HG02943 (cell line): ENCODE results near the gene FRMPD2.
A peak's percentile ranks its signal among the peaks of the same experiment; 100 is the strongest.

Experiments
- ATAC-seq: cut with Tn5 transposase; IDR thresholded peaks from one replicate; pipeline ENCODE4 v1.9.1; 2021; ENCODE audit warnings: mild to moderate bottlenecking, low read depth, moderate library complexity; ENCODE audit not compliant: unreplicated experiment

The FRMPD2 gene, protein sequence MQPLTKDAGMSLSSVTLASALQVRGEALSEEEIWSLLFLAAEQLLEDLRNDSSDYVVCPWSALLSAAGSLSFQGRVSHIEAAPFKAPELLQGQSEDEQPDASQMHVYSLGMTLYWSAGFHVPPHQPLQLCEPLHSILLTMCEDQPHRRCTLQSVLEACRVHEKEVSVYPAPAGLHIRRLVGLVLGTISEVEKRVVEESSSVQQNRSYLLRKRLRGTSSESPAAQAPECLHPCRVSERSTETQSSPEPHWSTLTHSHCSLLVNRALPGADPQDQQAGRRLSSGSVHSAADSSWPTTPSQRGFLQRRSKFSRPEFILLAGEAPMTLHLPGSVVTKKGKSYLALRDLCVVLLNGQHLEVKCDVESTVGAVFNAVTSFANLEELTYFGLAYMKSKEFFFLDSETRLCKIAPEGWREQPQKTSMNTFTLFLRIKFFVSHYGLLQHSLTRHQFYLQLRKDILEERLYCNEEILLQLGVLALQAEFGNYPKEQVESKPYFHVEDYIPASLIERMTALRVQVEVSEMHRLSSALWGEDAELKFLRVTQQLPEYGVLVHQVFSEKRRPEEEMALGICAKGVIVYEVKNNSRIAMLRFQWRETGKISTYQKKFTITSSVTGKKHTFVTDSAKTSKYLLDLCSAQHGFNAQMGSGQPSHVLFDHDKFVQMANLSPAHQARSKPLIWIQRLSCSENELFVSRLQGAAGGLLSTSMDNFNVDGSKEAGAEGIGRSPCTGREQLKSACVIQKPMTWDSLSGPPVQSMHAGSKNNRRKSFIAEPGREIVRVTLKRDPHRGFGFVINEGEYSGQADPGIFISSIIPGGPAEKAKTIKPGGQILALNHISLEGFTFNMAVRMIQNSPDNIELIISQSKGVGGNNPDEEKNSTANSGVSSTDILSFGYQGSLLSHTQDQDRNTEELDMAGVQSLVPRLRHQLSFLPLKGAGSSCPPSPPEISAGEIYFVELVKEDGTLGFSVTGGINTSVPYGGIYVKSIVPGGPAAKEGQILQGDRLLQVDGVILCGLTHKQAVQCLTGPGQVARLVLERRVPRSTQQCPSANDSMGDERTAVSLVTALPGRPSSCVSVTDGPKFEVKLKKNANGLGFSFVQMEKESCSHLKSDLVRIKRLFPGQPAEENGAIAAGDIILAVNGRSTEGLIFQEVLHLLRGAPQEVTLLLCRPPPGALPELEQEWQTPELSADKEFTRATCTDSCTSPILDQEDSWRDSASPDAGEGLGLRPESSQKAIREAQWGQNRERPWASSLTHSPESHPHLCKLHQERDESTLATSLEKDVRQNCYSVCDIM (N-terminal part only)

DNA sequence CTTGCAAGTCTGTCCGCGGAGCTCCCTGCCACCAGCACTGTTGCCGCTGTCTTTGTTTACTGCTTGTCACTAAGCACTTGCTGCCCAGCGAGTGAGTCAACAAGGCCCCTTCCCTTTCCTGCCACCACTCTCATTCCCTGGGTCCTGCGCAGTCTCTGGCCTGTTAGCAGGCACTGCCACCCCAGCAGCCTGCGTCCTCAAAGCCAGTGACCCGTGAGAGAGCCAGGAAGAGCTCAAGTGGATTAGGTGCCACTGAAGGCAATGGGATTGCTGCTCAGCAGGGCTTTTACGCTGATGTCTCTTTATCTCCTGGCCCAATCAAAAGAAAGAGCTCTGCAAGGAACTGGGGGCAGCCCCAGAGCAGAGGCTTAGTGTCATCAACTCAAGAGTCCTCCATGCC, at the start of gene FRMPD2:
FRMPD2 (minus strand) TSS at position 61 of the 400 bp plus-strand sequence. CDS start 129 bp downstream, outside the sequence.
- ATAC-seq: no peak

DNA sequence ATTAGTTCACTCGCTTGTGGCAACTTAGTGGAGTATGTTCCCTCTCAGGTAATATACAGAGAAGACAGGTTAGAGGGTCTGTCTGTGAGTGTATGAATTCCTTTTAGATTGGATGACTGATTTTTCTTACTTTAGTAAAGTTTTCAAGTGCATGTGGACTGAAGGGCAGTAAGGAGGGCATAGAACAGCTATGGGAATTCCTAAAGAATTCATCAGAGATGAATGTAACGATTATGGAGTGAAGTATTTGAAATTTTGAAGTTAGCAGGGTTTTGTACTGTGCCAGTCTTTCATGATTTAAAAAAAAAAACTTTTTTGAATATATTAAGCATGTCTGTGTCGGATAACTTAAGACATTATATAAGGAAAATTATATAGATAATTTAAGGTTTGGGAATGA, 47.5 kb upstream of the FRMPD2 start:
- no peak for ATAC-seq

DNA sequence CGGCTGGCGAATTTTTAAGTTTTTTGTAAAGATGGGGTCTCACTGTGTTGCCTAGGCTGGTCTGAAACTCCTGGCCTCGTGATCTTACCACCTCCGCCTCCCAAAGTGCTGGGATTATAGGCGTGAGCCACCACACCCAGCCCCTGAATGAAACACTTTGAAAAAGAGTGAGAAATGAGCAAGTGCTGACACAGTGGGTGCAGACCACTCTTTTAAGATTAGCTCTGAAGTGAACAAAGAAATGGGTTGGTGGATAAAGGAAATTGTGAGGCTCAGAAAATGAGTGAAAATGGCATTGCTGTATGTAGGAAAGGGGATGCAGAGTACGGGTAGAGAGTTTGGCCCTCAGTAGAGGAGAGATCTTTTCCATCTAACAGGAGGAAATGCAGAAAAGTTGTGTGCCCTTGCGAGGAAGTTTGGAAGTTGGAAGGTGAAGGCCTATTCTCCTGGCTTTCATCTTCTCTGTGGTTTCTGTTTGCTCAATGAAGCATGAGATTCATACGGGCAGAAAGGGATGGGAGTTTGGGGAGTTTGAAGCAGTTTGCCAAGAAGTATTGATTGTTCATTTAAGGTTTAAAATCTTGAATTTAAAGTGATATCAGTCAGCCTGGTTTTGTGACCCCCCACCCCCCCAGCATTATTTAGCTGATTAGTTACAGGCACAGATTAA, 43.0 kb upstream of the FRMPD2 start:
- no peak for ATAC-seq

DNA sequence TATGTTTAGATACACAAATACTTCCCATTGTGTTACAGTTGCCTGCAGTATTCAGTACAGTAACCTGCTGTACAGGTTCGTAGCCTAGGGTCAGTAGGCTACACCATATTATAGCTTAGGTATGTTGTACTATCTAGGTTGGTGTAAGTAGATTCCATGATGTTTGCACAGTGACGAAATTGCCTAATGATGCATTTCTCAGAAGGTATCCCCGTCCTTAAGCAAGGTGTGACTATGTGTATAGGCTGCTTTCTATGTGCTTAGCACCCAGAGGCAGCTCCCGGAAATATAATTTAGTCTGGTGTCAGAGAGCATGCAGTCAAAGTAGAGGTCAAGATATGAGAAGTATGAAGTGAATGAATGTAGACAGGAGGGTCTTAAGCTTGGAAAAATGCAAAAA, 41.7 kb upstream of the FRMPD2 start:
- ATAC-seq: no peak

DNA sequence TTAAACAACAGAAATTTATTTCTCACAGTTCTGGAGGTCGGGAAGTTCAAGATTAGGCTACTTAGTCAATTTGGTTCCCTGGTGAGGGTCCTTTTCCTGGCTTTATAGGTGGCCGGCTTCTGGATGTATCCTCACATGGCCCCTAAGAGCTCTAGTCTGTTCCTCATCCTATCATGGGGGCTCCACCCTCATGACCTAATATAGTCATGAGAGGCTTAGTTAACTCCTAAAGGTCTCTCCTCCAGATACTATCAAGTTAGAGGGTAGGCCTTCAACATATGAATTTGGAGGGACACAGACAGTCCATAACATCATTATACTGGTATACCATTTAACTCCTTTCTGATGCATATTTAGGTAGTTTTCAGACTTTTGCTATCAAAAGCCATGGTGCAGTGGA, 39.6 kb upstream of the FRMPD2 start:
- ATAC-seq: no peak

DNA sequence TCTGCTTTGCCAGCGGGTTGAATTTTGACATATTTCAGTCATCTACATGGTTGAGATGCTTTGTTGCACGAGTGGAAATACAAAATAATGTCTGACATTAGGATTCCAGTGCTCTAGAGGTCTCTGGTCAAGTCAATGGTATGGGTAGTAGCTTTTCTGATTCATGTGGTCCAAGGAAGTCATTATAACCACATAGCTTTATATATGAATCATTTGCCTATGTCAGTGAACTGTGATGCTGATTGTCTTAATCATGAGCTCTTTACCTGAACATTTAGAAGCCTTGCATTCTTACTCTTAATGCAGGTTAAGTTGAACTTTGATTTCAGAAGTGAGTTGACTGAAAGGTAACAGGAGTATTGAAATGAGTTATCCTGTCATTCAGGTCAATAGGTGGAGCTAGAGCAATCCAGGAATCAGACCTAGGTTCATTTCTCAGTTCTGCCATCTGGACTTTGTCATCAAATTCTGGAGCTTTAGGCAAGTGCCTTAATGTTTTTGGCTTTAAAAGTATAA, 35.3 kb upstream of the FRMPD2 start:
- no peak for ATAC-seq

DNA sequence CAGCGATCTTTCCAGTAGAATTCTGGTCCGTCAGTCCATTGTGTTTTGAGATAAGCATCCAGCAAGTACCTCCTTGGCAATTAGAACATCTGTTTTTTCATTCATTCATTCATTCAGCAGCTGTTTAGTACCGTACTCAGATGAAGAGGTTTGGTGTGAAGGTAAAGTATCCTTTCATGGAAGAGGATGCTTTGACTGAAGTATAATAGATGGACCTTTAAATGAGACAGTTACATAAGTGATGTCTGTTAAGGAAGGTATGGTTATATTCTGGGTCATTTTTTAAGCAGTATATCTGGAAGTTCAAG, 33.2 kb upstream of the FRMPD2 start:
- no peak for ATAC-seq

DNA sequence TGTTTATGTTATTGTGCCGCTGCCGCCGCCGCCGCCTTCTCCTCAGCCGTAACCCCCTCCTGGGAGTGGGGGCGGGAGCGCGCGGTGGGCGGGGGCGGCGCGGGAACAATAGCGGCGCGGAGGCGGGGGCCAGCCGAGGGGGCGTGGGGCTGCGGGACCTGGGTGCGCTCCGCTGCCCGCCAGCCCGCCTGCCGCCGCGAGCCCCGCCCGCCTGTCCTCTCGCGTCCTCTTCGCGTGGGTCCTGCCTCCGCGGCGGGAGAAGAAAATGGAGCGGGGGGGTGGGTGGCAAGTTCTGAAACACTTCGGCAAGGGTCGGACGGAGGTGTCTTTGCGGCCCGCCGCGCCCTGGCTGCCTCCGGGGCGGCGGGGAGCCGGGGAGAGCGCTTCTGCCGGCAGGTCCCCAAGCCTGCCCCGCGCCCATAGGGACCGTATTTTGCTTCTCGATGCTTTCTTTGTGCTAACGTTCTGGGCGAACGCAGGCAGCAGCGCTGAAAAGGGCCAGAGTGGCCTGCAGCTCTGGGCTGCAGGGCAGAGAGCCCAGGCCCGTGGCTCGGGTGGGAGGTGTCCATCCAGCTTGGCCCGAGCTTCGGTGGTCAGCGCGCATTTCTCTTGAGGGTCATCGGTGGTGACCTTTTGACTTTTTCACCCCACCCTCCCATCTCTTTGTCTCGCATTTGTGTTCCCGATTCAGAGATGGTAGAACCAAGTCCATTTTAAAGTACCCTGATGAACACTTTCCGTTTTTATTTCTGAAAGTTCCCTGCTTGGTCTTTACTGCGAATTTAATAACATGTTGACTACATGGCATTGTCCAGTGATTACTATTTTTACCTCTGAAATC, 32.6 kb upstream of the FRMPD2 start:
- peak; percentile 36 for ATAC-seq

DNA sequence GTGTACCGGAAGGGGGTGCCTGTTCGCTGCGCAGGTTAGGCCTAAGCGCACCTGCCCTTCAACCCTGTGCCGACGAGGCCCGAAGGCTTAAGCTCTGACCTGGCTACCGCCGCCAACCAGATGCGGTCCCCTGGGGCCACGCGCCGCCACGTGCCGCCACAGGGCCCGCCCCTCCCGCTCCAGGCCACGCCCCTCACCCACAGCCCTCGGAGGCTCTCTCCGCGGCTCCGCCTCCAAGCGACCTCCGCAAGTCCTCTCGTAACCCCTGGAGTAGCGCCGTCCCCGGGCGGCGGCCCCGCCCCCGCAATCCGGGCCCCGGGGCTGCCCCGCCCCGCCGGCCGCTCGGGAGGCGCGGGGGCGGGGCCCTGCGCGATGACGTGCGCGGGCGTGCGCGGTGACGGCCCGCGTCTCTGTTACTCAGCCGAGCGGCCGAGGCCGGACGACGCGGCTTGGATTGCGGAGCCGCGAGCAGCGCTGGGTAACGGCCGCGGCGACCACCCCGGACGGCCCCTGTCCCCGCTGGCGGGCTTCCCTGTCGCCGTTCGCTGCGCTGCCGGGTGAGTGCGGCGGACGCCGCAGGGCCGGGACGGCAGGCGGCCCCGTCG, 31.9 kb upstream of the FRMPD2 start, which contains the start of gene MAPK8:
MAPK8 (plus strand) TSS at position 413 of the 605 bp plus-strand sequence. CDS start 94,984 bp downstream, outside the sequence.
- ATAC-seq: peak; percentile 78

DNA sequence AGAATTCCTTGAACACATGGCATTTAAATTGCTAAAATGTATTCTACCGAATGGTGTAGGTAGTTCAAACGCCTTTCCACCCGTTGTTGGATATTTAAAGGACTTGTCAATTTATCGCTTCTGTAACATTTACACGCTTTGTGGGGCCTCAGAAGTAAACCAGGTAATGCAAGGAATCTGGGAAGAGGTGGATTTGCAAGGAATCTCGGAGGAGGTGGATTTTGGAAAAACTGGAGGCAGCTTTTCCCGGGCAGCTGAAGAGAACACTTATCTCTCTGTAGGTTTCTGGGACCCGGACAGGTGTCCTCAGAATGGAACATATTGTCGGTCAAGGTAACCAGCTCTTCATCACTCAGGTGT, 31.4 kb upstream of the FRMPD2 start:
- ATAC-seq: no peak

DNA sequence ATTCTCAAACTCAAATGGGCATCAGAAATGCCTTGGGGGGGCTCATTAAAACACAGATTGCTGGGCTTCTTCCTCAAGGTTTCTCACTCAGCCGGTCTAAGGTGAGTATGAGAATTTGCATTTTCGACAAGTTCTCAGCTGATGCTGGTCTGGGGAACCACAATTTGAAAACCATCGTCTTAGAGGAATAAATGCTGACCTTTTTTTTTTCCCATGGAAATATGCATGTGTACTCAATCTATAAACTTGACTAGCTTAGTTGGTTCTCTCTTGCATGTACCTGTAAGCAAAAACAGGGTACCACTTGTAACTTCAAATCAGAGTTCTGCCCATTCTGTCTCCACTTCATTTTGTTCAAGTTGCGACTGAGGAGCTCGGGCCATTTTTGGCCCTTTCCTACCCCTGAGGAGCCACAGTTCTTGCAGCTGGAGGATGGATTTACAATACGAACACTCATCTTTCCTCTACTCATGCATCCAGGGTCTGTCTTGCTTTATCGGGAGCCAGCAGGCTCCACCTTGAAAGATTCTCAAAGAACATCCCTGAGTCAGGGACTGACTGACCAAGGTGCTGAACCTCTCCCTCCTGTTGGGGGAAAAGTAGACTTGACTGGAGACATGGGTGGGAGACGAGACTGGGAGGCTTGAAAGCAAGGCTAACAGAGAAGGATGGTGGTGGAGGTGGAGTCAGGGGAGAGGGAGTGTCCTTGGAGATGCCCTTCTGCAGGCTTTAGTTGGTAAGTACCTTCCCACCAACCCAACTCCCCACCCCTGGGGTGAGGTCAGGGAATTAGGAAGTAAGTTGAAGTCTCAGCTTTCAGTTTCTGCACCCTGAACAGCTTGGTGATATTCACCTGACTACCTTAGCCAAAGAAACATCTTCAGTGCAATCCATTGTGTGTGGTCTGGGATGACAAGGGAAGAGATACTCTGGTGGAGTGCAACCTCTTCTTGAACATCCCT, 28.3 kb upstream of the FRMPD2 start:
- ATAC-seq: no peak

DNA sequence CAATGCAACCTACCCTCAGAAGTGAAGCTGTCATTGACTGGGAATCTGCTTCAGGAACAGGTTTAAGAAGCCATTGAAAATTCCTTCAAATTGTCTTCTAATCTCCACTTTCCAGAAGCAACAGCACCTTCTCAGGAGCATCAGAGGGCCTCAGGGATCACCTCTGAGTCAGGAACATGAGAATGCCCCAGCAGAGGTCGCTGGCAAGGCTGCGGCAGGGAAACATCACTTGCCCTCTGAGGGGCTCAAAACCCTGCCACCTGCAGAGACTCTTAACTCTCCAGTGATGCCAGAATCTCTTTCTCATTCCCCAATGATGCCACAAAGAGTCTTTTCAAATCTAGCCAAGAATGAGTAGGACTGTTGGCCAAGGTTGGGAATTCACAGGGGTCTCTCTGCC, 26.1 kb upstream of the FRMPD2 start:
- no peak for ATAC-seq

DNA sequence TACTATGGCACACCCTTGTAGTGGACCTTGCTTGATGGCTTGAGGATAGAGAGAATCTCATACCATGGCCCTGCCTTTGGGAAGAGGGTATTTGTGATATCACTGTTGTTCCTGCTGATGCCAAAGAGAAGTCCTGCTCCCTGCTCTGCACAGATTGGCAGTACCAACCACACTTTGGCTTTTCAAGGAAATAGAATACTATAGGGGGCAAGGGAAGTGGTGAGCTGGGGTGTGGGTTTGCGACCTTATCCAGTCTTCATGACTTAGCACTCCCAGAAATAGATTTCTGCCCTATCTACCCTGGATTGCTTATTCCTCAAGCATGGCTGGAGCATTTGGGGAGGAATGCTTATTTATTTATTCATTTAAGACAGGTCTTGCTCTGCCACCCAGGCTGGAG, 25.2 kb upstream of the FRMPD2 start:
- ATAC-seq: no peak

DNA sequence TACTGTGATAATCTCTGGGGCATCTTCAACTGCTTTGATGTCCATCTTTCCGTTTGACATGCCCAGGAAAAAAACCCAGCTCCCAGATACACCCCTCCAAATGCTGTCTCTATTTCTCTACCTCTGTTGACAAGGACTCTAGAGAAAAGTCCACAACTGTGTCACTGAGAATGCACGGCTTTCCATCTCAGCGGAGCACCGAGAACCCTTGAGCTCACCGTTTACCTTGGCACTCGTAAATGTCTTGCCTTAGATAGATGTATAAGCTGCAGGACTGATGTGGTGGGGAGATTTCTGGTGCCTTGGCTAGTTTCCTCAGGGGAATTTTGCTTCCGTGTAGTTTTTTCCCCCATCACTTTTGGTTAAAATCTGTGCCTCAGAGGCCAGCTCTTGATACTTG, 24.6 kb upstream of the FRMPD2 start:
- no peak for ATAC-seq

DNA sequence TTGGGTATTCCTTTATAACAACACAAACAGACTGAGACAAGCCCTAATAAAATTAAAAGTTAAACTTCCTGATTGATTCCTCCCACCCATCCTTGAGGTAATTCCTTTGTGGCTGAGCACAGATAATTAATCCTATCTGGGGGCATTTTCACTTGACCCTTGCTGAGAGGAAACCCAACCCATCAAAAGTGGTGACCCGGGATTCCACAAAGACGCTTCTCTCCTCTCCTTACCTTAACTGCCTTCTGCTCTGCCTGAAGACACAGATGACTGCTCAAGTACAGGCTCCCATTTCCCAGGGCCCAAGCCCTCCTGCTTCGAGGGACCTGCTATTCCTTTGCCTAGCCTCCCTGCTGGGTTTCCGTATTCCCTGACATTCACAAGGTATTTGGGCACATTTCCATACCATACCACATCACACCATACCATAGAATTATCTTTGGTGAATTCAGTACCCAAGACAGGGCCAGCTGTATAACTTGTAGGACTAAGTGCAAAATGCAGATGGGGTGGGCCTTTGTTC, 22.1 kb upstream of the FRMPD2 start:
- ATAC-seq: no peak

DNA sequence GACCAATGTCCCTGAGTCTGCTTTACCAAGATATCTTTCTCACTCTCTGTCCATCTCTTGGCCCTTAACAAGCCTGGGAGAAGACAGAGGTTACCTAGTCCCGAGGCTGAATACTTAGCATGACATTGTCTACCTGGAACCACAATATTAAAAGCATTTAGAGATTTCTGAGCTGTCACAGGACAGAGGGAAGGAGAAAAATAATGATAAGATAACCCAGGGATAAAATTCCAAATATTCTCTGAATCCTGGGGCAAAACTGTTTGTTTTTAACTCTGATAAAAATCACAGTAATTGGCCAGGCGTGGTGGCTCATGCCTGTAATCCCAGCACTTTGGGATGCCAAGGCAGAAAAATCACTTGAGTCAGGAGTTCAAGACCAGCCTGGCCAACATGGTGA, 19.9 kb upstream of the FRMPD2 start:
- ATAC-seq: no peak

DNA sequence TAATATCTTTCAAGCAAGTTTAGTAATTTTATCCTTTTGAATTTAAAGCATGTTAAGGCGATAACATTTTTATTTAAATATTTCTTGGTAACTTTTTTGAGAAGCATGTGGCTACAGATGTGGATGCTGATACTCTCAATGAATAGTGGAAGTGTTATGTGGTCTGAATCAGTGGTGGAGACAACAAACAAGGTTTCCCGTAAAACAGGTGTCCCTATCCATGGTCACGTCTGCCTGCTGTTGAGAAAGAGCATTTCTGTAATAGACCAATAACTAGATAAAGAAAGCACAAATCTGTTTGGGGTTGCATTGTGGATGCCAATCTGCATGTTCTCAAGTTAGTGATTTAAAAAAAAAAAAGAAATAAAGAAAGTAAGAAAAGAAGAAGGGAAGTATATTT, 18.1 kb upstream of the FRMPD2 start:
- ATAC-seq: no peak

DNA sequence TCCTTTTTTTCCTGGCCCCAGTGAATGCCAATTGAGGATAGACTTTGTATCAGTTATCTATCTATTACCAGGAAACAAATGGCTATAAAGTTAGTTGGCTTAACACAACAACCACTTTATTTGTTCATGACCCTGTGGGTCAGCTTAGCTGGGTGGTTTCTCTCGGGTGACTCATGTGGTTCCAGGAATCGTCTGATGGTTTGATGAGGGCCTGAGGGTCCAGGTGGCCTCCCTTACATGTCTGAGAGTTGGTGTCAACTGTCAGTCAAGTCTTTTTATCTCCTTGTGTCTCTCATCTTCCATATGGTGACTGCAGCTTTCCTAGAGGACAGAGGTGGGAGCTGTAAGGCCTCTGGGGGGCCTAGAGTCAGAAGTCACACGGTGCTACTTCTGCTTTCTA, 16.7 kb upstream of the FRMPD2 start:
- no peak for ATAC-seq
